GM10248 (cell line): Measurements from ENCODE around the gene SMR3B.

Experiments
- CTCF ChIA-PET: fragments of 300-600 bp; sonication (Branson Sonifier 250); formaldehyde crosslinking; extraction: SDS; loops from one replicate; lab custom pipeline; 2021; ENCODE audit warnings: antibody characterized with exemption; lab: Yijun Ruan, JAX
- POLR2A ChIA-PET: fragments of 350-650 bp; sonication (Branson Sonifier 250); formaldehyde crosslinking; extraction: SDS; loops from one replicate; lab custom pipeline; 2020; ENCODE audit warnings: antibody characterized with exemption; lab: Yijun Ruan, JAX
- DNase-seq: peaks from one replicate; pipeline ENCODE4 v3.0.0; 2012; ENCODE audit errors: extremely low spot score
- CTCF ChIP-seq: IDR thresholded peaks from 2 replicates; pipeline ENCODE4 v1.5.1; 2012; ENCODE audit warnings: mild to moderate bottlenecking, low read depth; ENCODE audit errors: extremely low read depth, missing control alignments, control extremely low read depth

SMR3B gene

GRCh38 chr4:70425306-70425705, 42.4 kb downstream of the SMR3B start:
- no peak for DNase-seq
- CTCF ChIA-PET: interaction anchor here (0.8 to 1.6 kb wide), 4 partner anchors 9 to 21 kb away, joined by 3 to 4 read pairs (median 4); no protein-coding TSS in a partner anchor
- no peak for TF ChIP-seq CTCF
- POLR2A ChIA-PET: no interaction called here

- DNase-seq: no peak
- CTCF ChIA-PET: interaction anchor here (0.8 to 1.6 kb wide), 4 partner anchors 12 to 69 kb away, joined by 3 to 4 read pairs (median 3); no protein-coding TSS in a partner anchor
- no peak for TF ChIP-seq CTCF
- POLR2A ChIA-PET: no interaction called here
Measured at GRCh38 chr4:70426789-70427188, 43.9 kb downstream of the SMR3B start.

DNA sequence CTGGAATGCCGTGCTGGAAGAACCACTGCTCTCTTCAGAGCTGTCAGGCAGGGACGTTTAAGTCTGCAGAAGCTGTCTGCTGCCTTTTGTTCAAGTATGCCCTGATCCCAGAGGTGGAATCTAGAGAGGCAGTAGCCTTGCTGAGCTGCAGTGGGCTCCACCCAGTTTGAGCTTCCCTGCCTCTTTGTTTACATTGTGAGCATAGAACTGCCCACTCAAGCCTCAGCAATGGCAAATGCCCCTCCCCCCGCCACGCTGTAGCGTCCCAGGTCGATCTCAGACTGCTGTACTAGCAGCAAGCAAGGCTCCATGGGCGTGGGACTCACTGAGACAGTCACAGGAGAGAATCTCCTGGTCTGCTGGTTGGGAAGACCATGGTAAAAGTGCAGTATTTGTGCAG, 54.3 kb downstream of the SMR3B start:
- ChIA-PET CTCF (interaction anchor here (0.9 to 1.4 kb wide), 2 partner anchors 9 to 12 kb away, joined by 3 to 4 read pairs; no protein-coding TSS in a partner anchor), POLR2A (no interaction called here)
- no peak for TF ChIP-seq CTCF
- no peak for DNase-seq
